NCI-H2196 treated with DMSO at 0.1 percent for 48 hours (cell line): ENCODE results near the gene TTC7B.

Experiments used
- DNase-seq: peaks from one replicate; lab custom pipeline; 2025; ENCODE audit not compliant: unreplicated experiment; lab: John Stamatoyannopoulos, UW

Gene TTC7B

GRCh38 chr14:90551733-90552464 is 264.3 kb downstream of the TTC7B start:
- DNase-seq = no peak

GRCh38 chr14:90551070-90551704 is 265.0 kb downstream of the TTC7B start:
- no peak for DNase-seq

- DNase-seq = no peak
Observed at GRCh38 chr14:90549794-90550641, 266.2 kb downstream of the TTC7B start.

- no peak for DNase-seq
Observed at GRCh38 chr14:90548455-90548854, 267.8 kb downstream of the TTC7B start.

- no peak for DNase-seq
Observed at GRCh38 chr14:90547968-90548367, 268.3 kb downstream of the TTC7B start.

- DNase-seq = no peak
Observed at GRCh38 chr14:90547250-90547649, 269.0 kb downstream of the TTC7B start.

GRCh38 chr14:90546767-90547166 is 269.5 kb downstream of the TTC7B start:
- DNase-seq = no peak

GRCh38 chr14:90545966-90546751 is 270.1 kb downstream of the TTC7B start:
- DNase-seq = no peak

- no peak for DNase-seq
Observed at GRCh38 chr14:90545382-90545781, 270.8 kb downstream of the TTC7B start.

- DNase-seq = no peak
Observed at GRCh38 chr14:90544971-90545370, 271.3 kb downstream of the TTC7B start.

- DNase-seq = no peak
Observed at GRCh38 chr14:90544566-90544965, 271.7 kb downstream of the TTC7B start.

- DNase-seq = no peak
Observed at GRCh38 chr14:90543876-90544275, 272.4 kb downstream of the TTC7B start.

- DNase-seq = no peak
Observed at GRCh38 chr14:90541076-90541634, 275.1 kb downstream of the TTC7B start.

GRCh38 chr14:90540437-90540836 is 275.8 kb downstream of the TTC7B start:
- no peak for DNase-seq

- DNase-seq = no peak
Observed at GRCh38 chr14:90539996-90540395, 276.2 kb downstream of the TTC7B start.

GRCh38 chr14:90539496-90539775 is 276.8 kb downstream of the TTC7B start:
- no peak for DNase-seq

- DNase-seq = no peak
Observed at GRCh38 chr14:90538716-90539495, 277.3 kb downstream of the TTC7B start.

GRCh38 chr14:90538095-90538494 is 278.1 kb downstream of the TTC7B start:
- no peak for DNase-seq

GRCh38 chr14:90536511-90537191 is 279.6 kb downstream of the TTC7B start:
- no peak for DNase-seq

- no peak for DNase-seq
Observed at GRCh38 chr14:90536092-90536491, 280.1 kb downstream of the TTC7B start.
